Activated T-cell treated with anti-CD3 and anti-CD28 coated beads, Interleukin-2, amount 50 U/mL, for 4 hours (primary cell): ENCODE measurements around the gene PDE10A. TPM values are rescaled to one million over a fixed set of nuclear protein-coding genes. Genes with fewer than 3 reads are reported as not detected.

Experiments used
- ATAC-seq, 2 donors: fragments of 200-7000 bp; cut with Tn5 transposase; one replicate each; pipeline ENCODE4 v1.10.0; 2021
- DNase-seq: peaks from one replicate; pipeline ENCODE4 v3.0.0-alpha.2; 2020
- H3K27me3 Mint-ChIP-seq: one replicate; pipeline ENCODE4 v1.8.0; 2021; ENCODE audit warnings: low read depth, mixed read lengths
- H3K36me3 Mint-ChIP-seq: one replicate; pipeline ENCODE4 v1.8.0; 2022; ENCODE audit warnings: mixed read lengths; ENCODE audit not compliant: insufficient read depth
- H3K4me1 Mint-ChIP-seq: one replicate; pipeline ENCODE4 v1.8.0; 2021; ENCODE audit warnings: low read depth, mixed read lengths
- H3K4me3 Mint-ChIP-seq: one replicate; pipeline ENCODE4 v1.8.0; 2021; ENCODE audit warnings: mild to moderate bottlenecking, moderate library complexity, mixed read lengths
- H3K9me3 Mint-ChIP-seq: one replicate; pipeline ENCODE4 v1.8.0; 2021; ENCODE audit warnings: mixed read lengths
- total RNA-seq, 3 donors: library from RNA; stranded (reverse); gene quantifications; one replicate each; pipeline ENCODE4 v1.2.1, GENCODE V29; 2021

PDE10A gene
- total RNA-seq, 3 donors from 2014 or later: 0.03 to 0.08 TPM; not detected in 1

- no peak overlapping the region for H3K4me3 Mint-ChIP-seq
- H3K27me3 Mint-ChIP-seq: peaks cover 3% of the 10 kb centered on the region
- H3K9me3 Mint-ChIP-seq: no peaks in the 10 kb centered on the region
- H3K4me1 Mint-ChIP-seq: peaks cover 1% of the 10 kb centered on the region
- DNase-seq (no peak), ATAC-seq (no peak)
- no peaks in the 10 kb centered on the region for H3K36me3 Mint-ChIP-seq
Measured at GRCh38 chr6:165654144-165654543, 8.9 kb downstream of the PDE10A start.

DNA sequence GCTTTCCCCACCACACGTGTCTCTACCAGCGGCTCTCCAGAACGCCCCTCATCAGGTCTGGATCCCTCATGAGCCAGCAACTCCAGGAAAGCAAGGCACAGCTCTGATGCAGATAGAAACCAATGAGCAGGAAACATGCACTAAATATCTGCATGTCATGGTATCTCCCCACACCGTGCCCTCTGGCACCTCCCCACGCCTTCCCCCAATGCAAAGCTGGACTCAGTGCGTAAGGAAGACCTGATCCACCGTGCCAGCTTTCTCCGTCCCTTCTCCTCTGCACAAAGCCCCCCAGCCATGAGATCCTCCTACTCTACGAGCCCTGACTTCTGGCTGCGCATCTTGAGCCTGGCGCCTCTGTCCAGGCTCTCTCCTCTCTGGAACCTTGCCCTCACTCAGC, 9.4 kb downstream of the PDE10A start:
- H3K27me3 Mint-ChIP-seq: no peaks in the 10 kb centered on the region
- ATAC-seq (no peak), DNase-seq (no peak)
- no peaks in the 10 kb centered on the region for H3K4me1 Mint-ChIP-seq
- no peak overlapping the region for H3K4me3 Mint-ChIP-seq
- no peaks in the 10 kb centered on the region for H3K9me3 Mint-ChIP-seq
- no peaks in the 10 kb centered on the region for H3K36me3 Mint-ChIP-seq

DNA sequence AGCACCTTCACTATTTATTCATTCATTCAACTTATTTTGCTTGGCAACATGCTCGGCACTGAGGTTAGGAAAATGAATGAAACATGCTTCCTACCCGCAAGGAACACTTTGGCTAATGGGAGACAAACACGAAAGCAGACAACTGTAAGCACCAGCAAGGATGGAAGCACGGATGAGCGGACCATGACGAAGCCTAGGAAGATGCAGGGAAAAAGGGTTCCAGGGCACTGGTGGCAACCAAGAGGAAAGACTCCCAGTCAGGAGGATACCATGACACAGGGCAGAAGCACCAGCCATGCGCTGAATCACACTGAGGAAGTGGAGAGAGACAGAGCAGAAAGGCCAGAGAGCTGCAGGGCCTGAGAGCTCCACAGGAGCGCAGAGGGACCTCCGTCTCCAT, 9.8 kb downstream of the PDE10A start:
- H3K36me3 Mint-ChIP-seq: no peaks in the 10 kb centered on the region
- H3K4me3 Mint-ChIP-seq: no peak overlapping the region
- ATAC-seq: no peak
- DNase-seq: no peak
- peaks cover 2% of the 10 kb centered on the region for H3K9me3 Mint-ChIP-seq
- H3K4me1 Mint-ChIP-seq: no peaks in the 10 kb centered on the region
- no peaks in the 10 kb centered on the region for H3K27me3 Mint-ChIP-seq

DNA sequence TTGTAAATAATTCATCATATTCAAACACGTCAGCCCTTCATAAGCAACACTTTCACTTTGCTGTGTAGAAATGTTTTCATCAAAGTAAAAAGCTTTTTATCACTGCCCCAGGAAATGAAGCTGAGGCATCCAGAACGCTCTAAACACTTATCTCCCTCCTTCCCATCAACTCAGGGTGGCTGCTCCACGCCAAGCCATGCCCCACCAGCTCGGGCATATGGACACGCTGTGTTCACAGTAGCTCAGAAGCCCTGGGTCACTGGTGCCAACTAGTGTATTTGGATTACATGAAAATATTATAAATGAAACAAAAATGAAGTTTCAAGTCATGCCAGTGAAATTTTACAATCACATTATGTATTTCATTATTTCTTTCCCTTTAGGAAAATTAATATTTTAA, 10.3 kb downstream of the PDE10A start:
- ATAC-seq (no peak), DNase-seq (no peak)
- no peaks in the 10 kb centered on the region for H3K4me1 Mint-ChIP-seq
- no peaks in the 10 kb centered on the region for H3K27me3 Mint-ChIP-seq
- H3K4me3 Mint-ChIP-seq: no peak overlapping the region
- H3K9me3 Mint-ChIP-seq: peaks cover 2% of the 10 kb centered on the region
- no peaks in the 10 kb centered on the region for H3K36me3 Mint-ChIP-seq

- DNase-seq (no peak), ATAC-seq (no peak)
- H3K4me3 Mint-ChIP-seq: no peak overlapping the region
- H3K27me3 Mint-ChIP-seq: no peaks in the 10 kb centered on the region
- H3K9me3 Mint-ChIP-seq: peaks cover 2% of the 10 kb centered on the region
- no peaks in the 10 kb centered on the region for H3K4me1 Mint-ChIP-seq
- no peaks in the 10 kb centered on the region for H3K36me3 Mint-ChIP-seq
Measured at GRCh38 chr6:165649166-165650137, 13.6 kb downstream of the PDE10A start.

DNA sequence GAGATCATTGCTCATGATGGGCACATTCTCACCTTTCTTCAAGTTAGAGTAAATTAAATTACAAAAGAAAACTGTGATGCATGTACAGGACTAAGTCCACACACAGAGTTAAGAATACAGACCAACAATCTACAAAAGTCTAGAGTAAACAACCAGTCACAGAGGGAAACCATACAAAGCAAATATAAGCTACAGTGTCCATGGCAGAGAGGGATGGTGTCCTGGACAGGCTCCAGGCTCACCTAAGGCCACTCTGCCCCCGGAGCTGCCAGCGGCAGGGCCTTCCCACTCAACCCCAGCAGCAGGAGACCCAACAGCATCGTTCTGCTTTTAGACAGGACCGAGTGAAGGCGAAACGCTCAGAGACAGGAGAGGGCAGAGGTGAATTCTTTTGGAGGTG, 16.0 kb downstream of the PDE10A start:
- H3K4me3 Mint-ChIP-seq: no peak overlapping the region
- ATAC-seq: no peak
- H3K9me3 Mint-ChIP-seq: peaks cover 2% of the 10 kb centered on the region
- DNase-seq: no peak
- peaks cover 1% of the 10 kb centered on the region for H3K27me3 Mint-ChIP-seq
- H3K36me3 Mint-ChIP-seq: no peaks in the 10 kb centered on the region
- H3K4me1 Mint-ChIP-seq: no peaks in the 10 kb centered on the region

DNA sequence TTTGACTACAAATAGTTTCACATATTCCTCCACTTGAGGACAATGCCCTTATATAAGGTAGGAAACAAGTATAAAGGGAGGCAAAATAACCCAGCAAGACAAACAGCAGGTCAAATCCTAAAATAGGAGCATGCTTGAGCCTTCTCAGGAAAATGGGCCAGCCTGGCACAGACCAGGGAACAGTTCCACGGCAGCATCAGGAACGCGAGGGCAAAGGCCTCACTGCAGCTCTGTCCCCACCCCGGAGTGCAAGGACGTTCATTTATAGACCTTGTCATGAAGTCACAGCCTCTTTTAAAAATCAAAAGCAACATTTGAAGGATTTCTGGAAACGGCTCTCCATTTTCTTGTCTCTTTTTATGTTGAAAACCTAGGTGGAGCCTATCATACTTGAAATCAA, 17.1 kb downstream of the PDE10A start:
- no peaks in the 10 kb centered on the region for H3K4me1 Mint-ChIP-seq
- peaks cover 1% of the 10 kb centered on the region for H3K27me3 Mint-ChIP-seq
- ATAC-seq (no peak), DNase-seq (no peak)
- H3K9me3 Mint-ChIP-seq: peaks cover 2% of the 10 kb centered on the region
- H3K36me3 Mint-ChIP-seq: no peaks in the 10 kb centered on the region
- H3K4me3 Mint-ChIP-seq: no peak overlapping the region

DNA sequence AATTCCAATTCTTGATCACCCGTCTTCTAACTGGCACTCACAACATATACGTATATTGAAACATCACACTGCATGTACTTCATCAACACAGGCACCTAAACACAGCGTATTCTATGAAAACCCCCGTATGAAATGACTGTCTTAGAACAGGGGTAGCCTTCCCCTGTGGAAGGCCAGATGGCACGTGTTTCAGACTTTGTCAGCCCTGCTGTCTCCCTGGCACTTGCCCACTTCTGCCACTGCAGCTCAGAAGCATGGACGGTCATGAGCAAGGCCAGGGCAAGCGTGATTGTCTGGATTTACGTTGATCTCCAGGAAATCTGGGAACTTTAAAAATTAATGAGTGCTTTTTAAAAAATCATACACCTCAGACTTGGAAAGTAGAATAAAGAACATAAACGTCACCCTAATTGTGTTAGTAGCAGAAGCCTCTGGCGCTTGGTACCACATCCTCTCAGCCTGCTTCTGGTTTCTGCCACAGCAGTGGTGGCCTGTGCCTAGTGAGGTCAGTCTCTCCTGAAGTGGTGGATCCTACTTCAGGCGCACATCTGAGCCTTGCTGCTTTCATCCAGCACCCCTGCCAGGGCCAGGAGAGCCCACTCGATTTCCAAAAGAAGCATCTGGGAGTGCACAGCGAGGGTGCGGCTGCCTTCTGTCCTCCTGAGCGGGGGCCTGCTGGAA, 18.3 kb downstream of the PDE10A start:
- no peak for ATAC-seq
- peaks cover 1% of the 10 kb centered on the region for H3K27me3 Mint-ChIP-seq
- no peaks in the 10 kb centered on the region for H3K4me1 Mint-ChIP-seq
- no peak for DNase-seq
- H3K4me3 Mint-ChIP-seq: no peak overlapping the region
- H3K9me3 Mint-ChIP-seq: peaks cover 2% of the 10 kb centered on the region
- H3K36me3 Mint-ChIP-seq: no peaks in the 10 kb centered on the region

GRCh38 chr6:165643015-165643414, 20.0 kb downstream of the PDE10A start:
- Mint-ChIP-seq H3K9me3 (no peaks in the 10 kb centered on the region), H3K4me3 (no peak overlapping the region), H3K4me1 (no peaks in the 10 kb centered on the region), H3K36me3 (no peaks in the 10 kb centered on the region), H3K27me3 (peaks cover 1% of the 10 kb centered on the region)
- ATAC-seq (no peak), DNase-seq (no peak)

DNA sequence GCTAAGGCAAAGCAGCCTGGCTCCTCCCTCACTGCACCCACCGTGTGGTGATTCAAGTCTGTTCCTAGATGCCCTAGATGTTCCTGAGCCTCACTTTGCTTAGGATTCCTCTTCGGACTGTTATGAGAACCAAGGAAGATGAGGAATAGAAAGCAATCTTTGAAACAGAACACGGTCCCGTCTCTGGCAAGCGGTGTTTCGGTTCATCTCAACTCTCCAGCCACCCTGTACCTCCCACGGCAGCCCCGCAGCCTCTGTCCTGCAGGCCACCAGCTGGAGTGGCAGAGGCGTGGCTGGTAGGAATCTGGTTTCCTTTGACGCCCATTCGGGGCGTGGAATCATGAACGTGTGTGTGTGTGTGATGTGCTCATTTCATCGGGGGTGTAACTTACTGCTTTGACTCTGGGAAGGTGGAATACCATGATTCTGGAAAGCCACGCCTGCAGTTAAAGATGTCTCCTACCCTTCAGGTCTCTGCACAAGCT, 21.3 kb downstream of the PDE10A start:
- no peak for ATAC-seq
- Mint-ChIP-seq H3K4me1 (no peaks in the 10 kb centered on the region), H3K9me3 (no peaks in the 10 kb centered on the region), H3K4me3 (no peak overlapping the region), H3K27me3 (peaks cover 1% of the 10 kb centered on the region), H3K36me3 (no peaks in the 10 kb centered on the region)
- DNase-seq: no peak

GRCh38 chr6:165640806-165641205, 22.2 kb downstream of the PDE10A start:
- H3K36me3 Mint-ChIP-seq: no peaks in the 10 kb centered on the region
- H3K27me3 Mint-ChIP-seq: peaks cover 1% of the 10 kb centered on the region
- DNase-seq (no peak), ATAC-seq (no peak)
- H3K4me3 Mint-ChIP-seq: no peak overlapping the region
- no peaks in the 10 kb centered on the region for H3K4me1 Mint-ChIP-seq
- H3K9me3 Mint-ChIP-seq: no peaks in the 10 kb centered on the region

DNA sequence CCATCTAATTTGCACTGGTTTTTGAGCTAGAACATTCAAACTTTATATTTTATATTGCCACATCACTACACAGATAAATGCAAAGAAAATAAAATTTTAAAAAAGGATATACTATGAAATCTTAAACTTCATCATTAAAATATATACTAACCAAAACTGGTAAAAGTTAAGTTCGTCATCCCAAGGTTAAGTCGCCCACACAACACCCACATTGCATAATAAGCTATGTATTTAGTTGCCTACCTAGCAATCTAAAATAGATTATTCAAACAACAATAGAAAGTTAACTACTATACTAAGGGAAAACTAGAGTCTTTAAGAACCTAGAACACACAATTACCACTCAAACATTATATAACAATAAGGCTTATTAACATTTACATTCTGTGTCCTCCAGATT, 24.5 kb downstream of the PDE10A start:
- H3K9me3 Mint-ChIP-seq: no peaks in the 10 kb centered on the region
- no peak overlapping the region for H3K4me3 Mint-ChIP-seq
- H3K27me3 Mint-ChIP-seq: peaks cover 8% of the 10 kb centered on the region
- no peaks in the 10 kb centered on the region for H3K4me1 Mint-ChIP-seq
- H3K36me3 Mint-ChIP-seq: no peaks in the 10 kb centered on the region
- ATAC-seq (no peak), DNase-seq (no peak)

DNA sequence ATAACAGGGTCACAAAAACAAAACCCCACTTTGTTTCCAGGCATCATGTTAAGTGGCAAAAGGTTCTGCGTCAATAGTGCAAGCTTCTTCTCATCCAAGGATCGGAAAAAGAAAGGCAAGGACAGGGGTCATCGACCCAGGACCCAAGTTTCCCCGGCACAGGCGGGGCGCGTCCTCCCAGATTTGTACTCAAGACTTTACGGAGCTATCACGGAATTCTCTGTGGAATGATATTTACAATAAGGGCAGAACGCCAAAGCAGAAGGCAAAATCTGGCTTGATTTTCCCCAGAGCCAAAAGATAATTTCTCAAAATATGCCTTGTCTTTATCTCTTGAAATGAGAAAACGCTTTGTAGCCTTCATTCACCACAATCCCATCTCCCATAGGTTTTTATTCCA, 25.5 kb downstream of the PDE10A start:
- no peak overlapping the region for H3K4me3 Mint-ChIP-seq
- H3K4me1 Mint-ChIP-seq: peaks cover under 1% of the 10 kb centered on the region
- H3K27me3 Mint-ChIP-seq: peaks cover 6% of the 10 kb centered on the region
- no peaks in the 10 kb centered on the region for H3K36me3 Mint-ChIP-seq
- H3K9me3 Mint-ChIP-seq: no peaks in the 10 kb centered on the region
- no peak for DNase-seq
- ATAC-seq: no peak

DNA sequence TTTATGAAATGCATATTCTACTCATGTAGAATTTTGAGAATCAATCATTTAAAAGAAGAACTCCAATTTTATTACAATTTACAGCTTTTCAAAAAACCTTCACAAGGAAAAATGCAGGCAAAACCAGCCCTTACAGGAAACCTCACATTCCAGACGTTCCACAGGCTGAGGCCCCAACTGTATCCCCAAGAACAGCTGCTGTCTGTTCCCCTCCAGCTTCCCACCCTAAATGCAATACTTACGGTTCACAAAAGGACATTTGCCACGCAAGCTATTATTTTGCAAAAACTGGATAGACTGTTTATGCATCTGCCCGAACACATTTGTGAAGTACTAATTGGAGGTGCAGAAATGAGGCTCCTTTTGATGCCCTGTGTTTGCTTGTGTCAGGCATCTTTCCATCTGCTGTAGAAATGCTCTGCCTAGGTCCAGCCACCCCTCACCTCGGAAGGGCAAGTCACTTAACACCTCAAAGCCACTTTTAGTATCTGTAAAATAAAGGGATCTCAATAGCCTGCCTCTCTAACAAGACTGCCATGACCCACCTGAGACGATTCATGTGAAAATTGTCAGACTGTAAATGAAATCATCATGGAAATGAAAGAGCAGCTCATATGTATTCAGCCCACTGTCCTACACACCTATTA, 26.5 kb downstream of the PDE10A start:
- DNase-seq (no peak), ATAC-seq (no peak)
- Mint-ChIP-seq H3K4me3 (no peak overlapping the region), H3K36me3 (no peaks in the 10 kb centered on the region), H3K27me3 (peaks cover 6% of the 10 kb centered on the region), H3K4me1 (peaks cover 4% of the 10 kb centered on the region), H3K9me3 (no peaks in the 10 kb centered on the region)
